Bronchial epithelial cell (primary cell): Measurements from ENCODE around the gene NHERF1. TPM values are rescaled to one million over a fixed set of nuclear protein-coding genes. Genes with fewer than 3 reads are reported as not detected.

Experiments used
- DNase-seq: peaks from one replicate; pipeline ENCODE4 v3.0.0-alpha.2; 2010; ENCODE audit warnings: low read depth
- FAIRE-seq: peaks from 2 replicates; lab custom pipeline; 2011; peaks lifted over from hg19 to GRCh38; lab: Jason Lieb, UNC
- H3K27me3 ChIP-seq: 2 replicates; pipeline ENCODE4 v1.5.1; 2011; ENCODE audit warnings: low read length; ENCODE audit not compliant: control insufficient read depth, insufficient read depth
- H3K36me3 ChIP-seq: 2 replicates; pipeline ENCODE4 v1.5.1; 2011; ENCODE audit warnings: low read length; ENCODE audit not compliant: control insufficient read depth, insufficient read depth
- H3K4me3 ChIP-seq: 2 replicates; pipeline ENCODE4 v1.5.1; 2011; ENCODE audit warnings: mild to moderate bottlenecking, low read depth, low read length, control low read depth
- total RNA-seq: library from RNA; depleted of rRNA; stranded (reverse); fragments of >200 nt; gene quantifications from 2 replicates; pipeline ENCODE4 v1.2.1, GENCODE V29; 2014
- TF ChIP-seq, protein P1 (sequence below): IDR thresholded peaks from 2 replicates; pipeline ENCODE4 v1.5.1; 2011; ENCODE audit warnings: mild to moderate bottlenecking, moderate library complexity, low read length, control low read depth, inconsistent platforms; ENCODE audit not compliant: insufficient read depth, severe bottlenecking

The NHERF1 gene
- total RNA-seq, result 35.3 and 55.8 TPM in 2 replicates

DNA sequence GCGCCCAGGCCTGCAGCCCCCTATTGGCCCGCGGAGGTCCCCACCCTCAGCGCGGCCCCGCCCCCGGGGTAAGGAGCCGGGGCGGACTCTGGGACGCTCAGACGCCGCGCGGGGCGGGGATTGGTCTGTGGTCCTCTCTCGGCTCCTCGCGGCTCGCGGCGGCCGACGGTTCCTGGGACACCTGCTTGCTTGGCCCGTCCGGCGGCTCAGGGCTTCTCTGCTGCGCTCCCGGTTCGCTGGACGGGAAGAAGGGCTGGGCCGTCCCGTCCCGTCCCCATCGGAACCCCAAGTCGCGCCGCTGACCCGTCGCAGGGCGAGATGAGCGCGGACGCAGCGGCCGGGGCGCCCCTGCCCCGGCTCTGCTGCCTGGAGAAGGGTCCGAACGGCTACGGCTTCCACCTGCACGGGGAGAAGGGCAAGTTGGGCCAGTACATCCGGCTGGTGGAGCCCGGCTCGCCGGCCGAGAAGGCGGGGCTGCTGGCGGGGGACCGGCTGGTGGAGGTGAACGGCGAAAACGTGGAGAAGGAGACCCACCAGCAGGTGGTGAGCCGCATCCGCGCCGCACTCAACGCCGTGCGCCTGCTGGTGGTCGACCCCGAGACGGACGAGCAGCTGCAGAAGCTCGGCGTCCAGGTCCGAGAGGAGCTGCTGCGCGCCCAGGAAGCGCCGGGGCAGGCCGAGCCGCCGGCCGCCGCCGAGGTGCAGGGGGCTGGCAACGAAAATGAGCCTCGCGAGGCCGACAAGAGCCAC lies at the start of gene NHERF1:
TSS of gene NHERF1 (plus strand) at position 100 of the 750 bp plus-strand sequence. CDS start at position 319, 219 bp downstream.
- no peak for FAIRE-seq
- DNase-seq, result no peak
- TF ChIP-seq, protein P1, sequence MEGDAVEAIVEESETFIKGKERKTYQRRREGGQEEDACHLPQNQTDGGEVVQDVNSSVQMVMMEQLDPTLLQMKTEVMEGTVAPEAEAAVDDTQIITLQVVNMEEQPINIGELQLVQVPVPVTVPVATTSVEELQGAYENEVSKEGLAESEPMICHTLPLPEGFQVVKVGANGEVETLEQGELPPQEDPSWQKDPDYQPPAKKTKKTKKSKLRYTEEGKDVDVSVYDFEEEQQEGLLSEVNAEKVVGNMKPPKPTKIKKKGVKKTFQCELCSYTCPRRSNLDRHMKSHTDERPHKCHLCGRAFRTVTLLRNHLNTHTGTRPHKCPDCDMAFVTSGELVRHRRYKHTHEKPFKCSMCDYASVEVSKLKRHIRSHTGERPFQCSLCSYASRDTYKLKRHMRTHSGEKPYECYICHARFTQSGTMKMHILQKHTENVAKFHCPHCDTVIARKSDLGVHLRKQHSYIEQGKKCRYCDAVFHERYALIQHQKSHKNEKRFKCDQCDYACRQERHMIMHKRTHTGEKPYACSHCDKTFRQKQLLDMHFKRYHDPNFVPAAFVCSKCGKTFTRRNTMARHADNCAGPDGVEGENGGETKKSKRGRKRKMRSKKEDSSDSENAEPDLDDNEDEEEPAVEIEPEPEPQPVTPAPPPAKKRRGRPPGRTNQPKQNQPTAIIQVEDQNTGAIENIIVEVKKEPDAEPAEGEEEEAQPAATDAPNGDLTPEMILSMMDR, result peak; percentile 32
- H3K27me3 ChIP-seq, result no peaks in the 10 kb centered on the region
- peaks cover 10% of the 10 kb centered on the region for H3K36me3 ChIP-seq
- H3K4me3 ChIP-seq, result peak within 1 kb of the TSS; percentile 100

DNA sequence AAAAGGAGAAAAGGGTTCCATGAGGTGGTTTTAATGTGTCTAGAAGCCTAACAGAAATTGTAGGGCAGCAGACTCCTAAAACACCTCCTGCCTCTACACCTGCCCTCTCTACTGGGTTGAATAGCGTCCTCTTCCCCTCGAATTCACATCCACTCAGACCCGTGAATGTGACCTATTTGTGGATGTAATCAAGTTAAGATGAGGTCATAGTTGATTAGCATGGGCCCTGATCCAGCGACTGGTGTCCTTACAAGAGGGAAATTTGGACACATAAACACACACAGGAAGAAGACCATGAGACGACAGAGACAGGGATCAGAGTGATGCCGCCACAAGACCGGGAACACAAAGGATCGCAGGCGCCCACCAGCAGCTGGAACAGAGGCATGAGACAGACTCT lies 49.2 kb upstream of the NHERF1 start:
- Histone ChIP-seq H3K4me3 (no peak overlapping the region), H3K36me3 (no peaks in the 10 kb centered on the region), H3K27me3 (no peaks in the 10 kb centered on the region)
- DNase-seq (no peak), FAIRE-seq (no peak)
- TF ChIP-seq, protein P1, result no peak

GRCh38 chr17:74702116-74702871 lies 46.1 kb upstream of the NHERF1 start:
- Histone ChIP-seq H3K36me3 (no peaks in the 10 kb centered on the region), H3K27me3 (no peaks in the 10 kb centered on the region), H3K4me3 (no peak overlapping the region)
- TF ChIP-seq, protein P1, result no peak
- DNase-seq (no peak), FAIRE-seq (no peak)

GRCh38 chr17:74703311-74703710 lies 45.1 kb upstream of the NHERF1 start:
- no peak overlapping the region for H3K4me3 ChIP-seq
- no peak for FAIRE-seq
- H3K27me3 ChIP-seq, result no peaks in the 10 kb centered on the region
- no peaks in the 10 kb centered on the region for H3K36me3 ChIP-seq
- TF ChIP-seq, protein P1, result no peak
- DNase-seq, result no peak

GRCh38 chr17:74704544-74704943 lies 43.9 kb upstream of the NHERF1 start:
- H3K27me3 ChIP-seq, result no peaks in the 10 kb centered on the region
- no peak for DNase-seq
- TF ChIP-seq, protein P1, result no peak
- FAIRE-seq, result no peak
- H3K4me3 ChIP-seq, result no peak overlapping the region
- H3K36me3 ChIP-seq, result no peaks in the 10 kb centered on the region
